ENCODE results near the gene PTK6.

- no peak for TF ChIP-seq MZF1 (CRISPR knock-in tag; IDR thresholded peaks at IDR 0.05; ENCODE audit: borderline replicate concordance)
- no peak for TF ChIP-seq CTCF (CRISPR knock-in tag; IDR thresholded peaks at IDR 0.05)
- TF ChIP-seq PBX3 (CRISPR knock-in tag; IDR thresholded peaks at IDR 0.05; ENCODE audit: borderline replicate concordance): no peak
- TF ChIP-seq GABPB1 (CRISPR knock-in tag; IDR thresholded peaks at IDR 0.05): peak; percentile 51
- TF ChIP-seq POLR2A (IDR thresholded peaks at IDR 0.05; ENCODE audit: insufficient read depth in 1 of 2, low read depth in 2 of 2, low read length in 2 of 2): no peak
- TF ChIP-seq CREB1 (IDR thresholded peaks at IDR 0.05): no peak
- TF ChIP-seq CREB1 (CRISPR knock-in tag; IDR thresholded peaks at IDR 0.05): no peak
- TF ChIP-seq HOXA7 (CRISPR knock-in tag; IDR thresholded peaks at IDR 0.05): no peak
- TF ChIP-seq ZNF609 (CRISPR knock-in tag; IDR thresholded peaks at IDR 0.05; ENCODE audit: borderline replicate concordance): no peak
- no peak for TF ChIP-seq SRSF1 (optimal IDR thresholded peaks at IDR 0.05; ENCODE audit: low read depth, low read length)
- TF ChIP-seq NR3C1 (CRISPR knock-in tag; IDR thresholded peaks at IDR 0.05): no peak
- TF ChIP-seq ZNF557 (CRISPR knock-in tag; IDR thresholded peaks at IDR 0.05): no peak
- TF ChIP-seq ARID2 (CRISPR knock-in tag; IDR thresholded peaks at IDR 0.05; ENCODE audit: borderline replicate concordance): no peak
Observed at GRCh38 chr20:63577317-63577894, 40.2 kb upstream of the PTK6 start.

All from HepG2 (cell line).